ENCODE data around the gene DPF3.

DNA sequence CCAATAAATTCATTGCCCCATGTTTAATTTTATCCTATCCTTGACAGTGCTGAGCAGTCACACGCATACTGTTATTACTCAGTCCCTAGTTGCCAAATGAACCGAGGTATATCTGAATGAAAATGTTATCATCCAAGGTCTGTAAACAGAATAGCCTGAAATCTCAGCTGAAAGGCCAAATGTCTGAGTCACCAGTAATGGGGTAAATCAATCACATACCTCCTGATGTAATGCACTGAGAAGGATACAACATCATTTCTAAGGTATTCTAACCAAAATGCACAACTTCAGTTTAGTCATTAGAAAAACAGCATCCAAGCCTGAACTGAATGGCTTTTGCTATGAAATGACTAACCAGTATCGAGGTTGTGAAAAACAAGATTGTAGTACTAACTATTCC lies 228.6 kb downstream of the DPF3 start:
- TF ChIP-seq, protein P1, sequence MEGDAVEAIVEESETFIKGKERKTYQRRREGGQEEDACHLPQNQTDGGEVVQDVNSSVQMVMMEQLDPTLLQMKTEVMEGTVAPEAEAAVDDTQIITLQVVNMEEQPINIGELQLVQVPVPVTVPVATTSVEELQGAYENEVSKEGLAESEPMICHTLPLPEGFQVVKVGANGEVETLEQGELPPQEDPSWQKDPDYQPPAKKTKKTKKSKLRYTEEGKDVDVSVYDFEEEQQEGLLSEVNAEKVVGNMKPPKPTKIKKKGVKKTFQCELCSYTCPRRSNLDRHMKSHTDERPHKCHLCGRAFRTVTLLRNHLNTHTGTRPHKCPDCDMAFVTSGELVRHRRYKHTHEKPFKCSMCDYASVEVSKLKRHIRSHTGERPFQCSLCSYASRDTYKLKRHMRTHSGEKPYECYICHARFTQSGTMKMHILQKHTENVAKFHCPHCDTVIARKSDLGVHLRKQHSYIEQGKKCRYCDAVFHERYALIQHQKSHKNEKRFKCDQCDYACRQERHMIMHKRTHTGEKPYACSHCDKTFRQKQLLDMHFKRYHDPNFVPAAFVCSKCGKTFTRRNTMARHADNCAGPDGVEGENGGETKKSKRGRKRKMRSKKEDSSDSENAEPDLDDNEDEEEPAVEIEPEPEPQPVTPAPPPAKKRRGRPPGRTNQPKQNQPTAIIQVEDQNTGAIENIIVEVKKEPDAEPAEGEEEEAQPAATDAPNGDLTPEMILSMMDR (IDR thresholded peaks at IDR 0.05), result no peak
- TF ChIP-seq POLR2A (IDR thresholded peaks at IDR 0.05), result no peak

Data from right lobe of liver (tissue), 4 donors.